SK-N-SH (cell line): ENCODE results near the gene MGAT4B. TPM values are rescaled to one million over a fixed set of nuclear protein-coding genes. Genes with fewer than 3 reads are reported as not detected.

Source experiments
- CTCF ChIA-PET: fragments of 300-600, 350-600 bp; formaldehyde crosslinking; extraction: SDS; loops from one replicate; lab custom pipeline; 2021; lab: Yijun Ruan, JAX
- POLR2A ChIA-PET: fragments of 350-600 bp; sonication (Branson Sonifier 250); formaldehyde crosslinking; extraction: SDS; loops from one replicate; lab custom pipeline; 2020; ENCODE audit warnings: antibody characterized with exemption, inconsistent platforms; lab: Yijun Ruan, JAX
- DNase-seq: peaks from one replicate; pipeline ENCODE4 v3.0.0; 2012
- H2AFZ ChIP-seq: fragments of 200-600 bp; sonication (generic); 2 replicates; pipeline ENCODE4 v1.8.1; 2016; ENCODE audit warnings: antibody characterized with exemption, mild to moderate bottlenecking, low read depth
- H3F3A ChIP-seq: fragments of 200-600 bp; sonication (generic); replicated peaks from 2 replicates; pipeline ENCODE3; 2016; ENCODE audit warnings: antibody characterized with exemption, mild to moderate bottlenecking; ENCODE audit not compliant: insufficient read depth
- H3K27ac ChIP-seq, 2 experiments: fragments of 200-500 bp in 1 of 2; fragments of 200-600 bp in 1 of 2; sonication (Bioruptor generic) in 1 of 2; sonication (generic), shearing (Covaris generic) in 1 of 2; 2 replicates each; pipeline versions ENCODE4 v1.5.1 to v1.6.1; 2014 to 2016; ENCODE audit warnings: low read depth in 2 of 2, inconsistent platforms in 1 of 2, low read length in 1 of 2, mild to moderate bottlenecking in 1 of 2, mixed read lengths in 1 of 2
- H3K27me3 ChIP-seq: fragments of 200-600 bp; sonication (generic), shearing (Covaris generic); 2 replicates; pipeline ENCODE4 v1.6.1; 2016; ENCODE audit warnings: mixed run types; ENCODE audit not compliant: insufficient read depth
- H3K36me3 ChIP-seq, 2 experiments: fragments of 200-500 bp in 1 of 2; fragments of 200-600 bp in 1 of 2; sonication (Bioruptor generic) in 1 of 2; sonication (generic) in 1 of 2; replicated peaks in 1 of 2; 2 replicates each; pipeline versions ENCODE3 to v1.5.1; 2014 to 2016; ENCODE audit warnings: low read length in 1 of 2, mild to moderate bottlenecking in 1 of 2; ENCODE audit not compliant: insufficient read depth in 2 of 2, control insufficient read depth in 1 of 2
- H3K4me1 ChIP-seq, 2 experiments: fragments of 200-500 bp in 1 of 2; fragments of 200-600 bp in 1 of 2; sonication (Bioruptor generic) in 1 of 2; sonication (generic), shearing (Covaris generic) in 1 of 2; 2 replicates each; pipeline versions ENCODE4 v1.5.1 to v1.6.1; 2014 to 2016; ENCODE audit warnings: low read depth in 1 of 2, low read length in 1 of 2, mixed run types in 1 of 2; ENCODE audit not compliant: insufficient read depth in 2 of 2, control insufficient read depth in 1 of 2
- H3K4me2 ChIP-seq: fragments of 200-600 bp; sonication (generic), shearing (Covaris generic); 2 replicates; pipeline ENCODE4 v1.6.1; 2017; ENCODE audit warnings: mixed run types
- H3K4me3 ChIP-seq, 2 experiments: fragments of 200-500 bp in 1 of 2; fragments of 200-600 bp in 1 of 2; sonication (Bioruptor generic) in 1 of 2; sonication (generic), shearing (Covaris generic) in 1 of 2; 2 replicates each; pipeline versions ENCODE4 v1.5.1 to v1.8.1; 2014 to 2016; ENCODE audit warnings: low read depth in 2 of 2, inconsistent platforms in 1 of 2, low read length in 1 of 2, mild to moderate bottlenecking in 1 of 2, mixed read lengths in 1 of 2, moderate library complexity in 1 of 2
- H3K79me2 ChIP-seq: fragments of 200-600 bp; sonication (generic); 2 replicates; pipeline ENCODE4 v1.8.1; 2017; ENCODE audit warnings: mild to moderate bottlenecking; ENCODE audit not compliant: insufficient read depth
- H3K9ac ChIP-seq: fragments of 200-600 bp; sonication (generic); 2 replicates; pipeline ENCODE4 v1.6.1; 2017; ENCODE audit warnings: mixed run types
- H3K9me2 ChIP-seq: fragments of 200-600 bp; sonication (generic); 2 replicates; pipeline ENCODE4 v1.6.1; 2017; ENCODE audit warnings: mixed run types
- H3K9me3 ChIP-seq: fragments of 200-600 bp; sonication (generic); 2 replicates; pipeline ENCODE4 v1.6.1; 2017; ENCODE audit warnings: mixed run types, mild to moderate bottlenecking, moderate library complexity
- H4K20me1 ChIP-seq: fragments of 200-600 bp; sonication (generic); 2 replicates; pipeline ENCODE4 v1.6.1; 2017; ENCODE audit warnings: mild to moderate bottlenecking, mixed run types; ENCODE audit not compliant: insufficient read depth
- CHD2 ChIP-seq: fragments of 150-350 bp; IDR thresholded peaks from 2 replicates; pipeline ENCODE4 v1.6.1; 2018; ENCODE audit warnings: low read length; ENCODE audit not compliant: partially characterized antibody
- FOSL2 ChIP-seq: IDR thresholded peaks from 2 replicates; pipeline ENCODE4 v1.4.0; 2012; ENCODE audit warnings: low read depth, mild to moderate bottlenecking, moderate library complexity, borderline replicate concordance
- GABPA ChIP-seq: IDR thresholded peaks from 2 replicates; pipeline ENCODE4 v1.4.0; 2012; ENCODE audit warnings: low read depth, mild to moderate bottlenecking
- GATA2 ChIP-seq: sonication (generic); formaldehyde crosslinking; IDR thresholded peaks from 2 replicates; pipeline ENCODE4 v1.5.0; 2020; ENCODE audit warnings: mild to moderate bottlenecking, missing genetic modification reagents
- MEF2A ChIP-seq: IDR thresholded peaks from 2 replicates; pipeline ENCODE4 v1.4.0; 2012; ENCODE audit warnings: low read depth, borderline replicate concordance
- MXI1 ChIP-seq: IDR thresholded peaks from 2 replicates; pipeline ENCODE4 v1.6.1; 2012; ENCODE audit warnings: mild to moderate bottlenecking, low read depth, low read length, improper control_type of control experiment
- NRF1 ChIP-seq: IDR thresholded peaks from 2 replicates; pipeline ENCODE4 v1.6.1; 2012; ENCODE audit warnings: low read depth, mild to moderate bottlenecking, low read length
- POLR2AphosphoS5 ChIP-seq: IDR thresholded peaks from 2 replicates; pipeline ENCODE4 v1.6.1; 2012; ENCODE audit warnings: low read depth, low read length
- RAD21 ChIP-seq: IDR thresholded peaks from 2 replicates; pipeline ENCODE4 v1.6.1; 2012; ENCODE audit warnings: mild to moderate bottlenecking, low read length
- RCOR1 ChIP-seq: fragments of 150-350 bp; IDR thresholded peaks from 2 replicates; pipeline ENCODE4 v1.6.1; 2017; ENCODE audit warnings: antibody characterized with exemption, low read length
- RFX5 ChIP-seq: IDR thresholded peaks from 2 replicates; pipeline ENCODE4 v1.6.1; 2012; ENCODE audit warnings: mild to moderate bottlenecking, improper control_type of control experiment, low read length
- RXRA ChIP-seq: IDR thresholded peaks from 2 replicates; pipeline ENCODE4 v1.4.0; 2012; ENCODE audit warnings: low read depth, mild to moderate bottlenecking, borderline replicate concordance
- TAF1 ChIP-seq: IDR thresholded peaks from 2 replicates; pipeline ENCODE4 v1.6.1; 2012; ENCODE audit warnings: low read depth, mild to moderate bottlenecking, low read length, moderate library complexity, borderline replicate concordance
- TCF12 ChIP-seq: IDR thresholded peaks from 2 replicates; pipeline ENCODE4 v1.4.0; 2012
- TEAD4 ChIP-seq: IDR thresholded peaks from 2 replicates; pipeline ENCODE4 v1.4.0; 2012; ENCODE audit warnings: mild to moderate bottlenecking, borderline replicate concordance; ENCODE audit not compliant: insufficient read depth
- WGBS: methylation state at CpG from one replicate; pipeline ENCODE4 v1.1.6; 2017; ENCODE audit warnings: low lambda C conversion rate; 5-methylcytosine and 5-hydroxymethylcytosine counted together
- polyA plus RNA-seq, 3 experiments: library from polyadenylated mRNA; depleted of rRNA; stranded (reverse); fragments of >200 nt; gene quantifications; 2 replicates each; pipeline ENCODE4 v1.2.3, GENCODE V29; 2012
- TF ChIP-seq, protein P1 (sequence below): IDR thresholded peaks from 2 replicates; pipeline ENCODE4 v1.4.0; 2012; ENCODE audit warnings: low read depth
- TF ChIP-seq, protein P2 (sequence below): fragments of 150-350 bp; IDR thresholded peaks from 2 replicates; pipeline ENCODE4 v1.6.1; 2016; ENCODE audit warnings: mild to moderate bottlenecking, low read depth, low read length
- TF ChIP-seq, protein P3 (sequence below): IDR thresholded peaks from 2 replicates; pipeline ENCODE4 v1.6.1; 2012; ENCODE audit warnings: mild to moderate bottlenecking, low read depth, low read length, moderate library complexity
- TF ChIP-seq, protein P4 (sequence below): fragments of 150-350 bp; IDR thresholded peaks from 2 replicates; pipeline ENCODE4 v1.6.1; 2017; ENCODE audit warnings: antibody characterized with exemption, low read length, low read depth, borderline replicate concordance
- TF ChIP-seq, protein P5 (sequence below): fragments of 200-600 bp; sonication (generic); IDR thresholded peaks from 2 replicates; pipeline ENCODE4 v1.6.1; 2017; ENCODE audit warnings: antibody characterized with exemption, mild to moderate bottlenecking, moderate library complexity

The MGAT4B gene
- polyA plus RNA-seq, 1 of the 3 experiments (the other 2 are of a cell fraction): 190 TPM

DNA sequence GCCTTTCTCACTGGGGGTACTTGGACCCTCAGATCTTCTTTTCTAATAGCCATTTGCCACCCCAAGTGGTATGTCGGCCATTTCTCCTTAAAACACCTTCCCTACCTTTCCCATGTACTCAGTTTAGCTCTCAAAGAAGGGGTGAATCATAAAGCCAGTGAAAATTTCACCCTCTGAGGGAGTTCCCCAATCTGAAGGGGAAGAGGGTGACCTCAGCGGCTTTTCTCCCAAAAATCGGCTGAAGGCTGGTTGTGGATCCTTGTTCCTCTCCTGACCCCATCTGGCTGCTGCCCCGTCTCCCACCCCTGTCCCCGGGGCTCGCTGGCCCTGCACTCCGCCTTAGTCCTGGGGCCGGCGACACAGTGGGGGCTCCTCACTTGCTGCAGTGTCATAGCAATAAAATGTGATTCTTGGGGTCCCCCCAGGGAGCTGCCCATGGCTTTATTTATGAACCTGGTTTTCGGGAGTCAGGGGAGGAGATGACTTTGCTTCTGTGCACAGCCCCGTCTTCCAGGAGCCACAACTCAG is 30.2 kb downstream of the MGAT4B start:
- H3K4me2 ChIP-seq: no peak overlapping the region
- H3K4me3 ChIP-seq: no peak overlapping the region
- H3K27me3 ChIP-seq: no peaks in the 10 kb centered on the region
- POLR2A ChIA-PET: no interaction called here
- no peaks in the 10 kb centered on the region for H3K9me3 ChIP-seq
- H3K9me2 ChIP-seq: no peaks in the 10 kb centered on the region
- H2AFZ ChIP-seq: no peak overlapping the region
- peaks cover 7% of the 10 kb centered on the region for H3K79me2 ChIP-seq
- H3F3A ChIP-seq: no peaks in the 10 kb centered on the region
- 89% methylated on average over 11 of the region's 11 CpGs for WGBS
- no peak for TF ChIP-seq RXRA
- TF ChIP-seq RCOR1: no peak
- no peak for TF ChIP-seq GATA2
- TF ChIP-seq, protein P1, sequence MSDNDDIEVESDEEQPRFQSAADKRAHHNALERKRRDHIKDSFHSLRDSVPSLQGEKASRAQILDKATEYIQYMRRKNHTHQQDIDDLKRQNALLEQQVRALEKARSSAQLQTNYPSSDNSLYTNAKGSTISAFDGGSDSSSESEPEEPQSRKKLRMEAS: no peak
- TF ChIP-seq, protein P2, sequence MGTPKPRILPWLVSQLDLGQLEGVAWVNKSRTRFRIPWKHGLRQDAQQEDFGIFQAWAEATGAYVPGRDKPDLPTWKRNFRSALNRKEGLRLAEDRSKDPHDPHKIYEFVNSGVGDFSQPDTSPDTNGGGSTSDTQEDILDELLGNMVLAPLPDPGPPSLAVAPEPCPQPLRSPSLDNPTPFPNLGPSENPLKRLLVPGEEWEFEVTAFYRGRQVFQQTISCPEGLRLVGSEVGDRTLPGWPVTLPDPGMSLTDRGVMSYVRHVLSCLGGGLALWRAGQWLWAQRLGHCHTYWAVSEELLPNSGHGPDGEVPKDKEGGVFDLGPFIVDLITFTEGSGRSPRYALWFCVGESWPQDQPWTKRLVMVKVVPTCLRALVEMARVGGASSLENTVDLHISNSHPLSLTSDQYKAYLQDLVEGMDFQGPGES: no peak
- TF ChIP-seq FOSL2: no peak
- TF ChIP-seq MEF2A: no peak
- TF ChIP-seq CHD2: no peak
- no peak for TF ChIP-seq RAD21
- TF ChIP-seq, protein P3, sequence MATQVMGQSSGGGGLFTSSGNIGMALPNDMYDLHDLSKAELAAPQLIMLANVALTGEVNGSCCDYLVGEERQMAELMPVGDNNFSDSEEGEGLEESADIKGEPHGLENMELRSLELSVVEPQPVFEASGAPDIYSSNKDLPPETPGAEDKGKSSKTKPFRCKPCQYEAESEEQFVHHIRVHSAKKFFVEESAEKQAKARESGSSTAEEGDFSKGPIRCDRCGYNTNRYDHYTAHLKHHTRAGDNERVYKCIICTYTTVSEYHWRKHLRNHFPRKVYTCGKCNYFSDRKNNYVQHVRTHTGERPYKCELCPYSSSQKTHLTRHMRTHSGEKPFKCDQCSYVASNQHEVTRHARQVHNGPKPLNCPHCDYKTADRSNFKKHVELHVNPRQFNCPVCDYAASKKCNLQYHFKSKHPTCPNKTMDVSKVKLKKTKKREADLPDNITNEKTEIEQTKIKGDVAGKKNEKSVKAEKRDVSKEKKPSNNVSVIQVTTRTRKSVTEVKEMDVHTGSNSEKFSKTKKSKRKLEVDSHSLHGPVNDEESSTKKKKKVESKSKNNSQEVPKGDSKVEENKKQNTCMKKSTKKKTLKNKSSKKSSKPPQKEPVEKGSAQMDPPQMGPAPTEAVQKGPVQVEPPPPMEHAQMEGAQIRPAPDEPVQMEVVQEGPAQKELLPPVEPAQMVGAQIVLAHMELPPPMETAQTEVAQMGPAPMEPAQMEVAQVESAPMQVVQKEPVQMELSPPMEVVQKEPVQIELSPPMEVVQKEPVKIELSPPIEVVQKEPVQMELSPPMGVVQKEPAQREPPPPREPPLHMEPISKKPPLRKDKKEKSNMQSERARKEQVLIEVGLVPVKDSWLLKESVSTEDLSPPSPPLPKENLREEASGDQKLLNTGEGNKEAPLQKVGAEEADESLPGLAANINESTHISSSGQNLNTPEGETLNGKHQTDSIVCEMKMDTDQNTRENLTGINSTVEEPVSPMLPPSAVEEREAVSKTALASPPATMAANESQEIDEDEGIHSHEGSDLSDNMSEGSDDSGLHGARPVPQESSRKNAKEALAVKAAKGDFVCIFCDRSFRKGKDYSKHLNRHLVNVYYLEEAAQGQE: no peak
- no peak for TF ChIP-seq TEAD4
- no peak for TF ChIP-seq POLR2AphosphoS5
- TF ChIP-seq GABPA: no peak
- no peak for TF ChIP-seq TAF1
- TF ChIP-seq TCF12: no peak
- TF ChIP-seq, protein P4, sequence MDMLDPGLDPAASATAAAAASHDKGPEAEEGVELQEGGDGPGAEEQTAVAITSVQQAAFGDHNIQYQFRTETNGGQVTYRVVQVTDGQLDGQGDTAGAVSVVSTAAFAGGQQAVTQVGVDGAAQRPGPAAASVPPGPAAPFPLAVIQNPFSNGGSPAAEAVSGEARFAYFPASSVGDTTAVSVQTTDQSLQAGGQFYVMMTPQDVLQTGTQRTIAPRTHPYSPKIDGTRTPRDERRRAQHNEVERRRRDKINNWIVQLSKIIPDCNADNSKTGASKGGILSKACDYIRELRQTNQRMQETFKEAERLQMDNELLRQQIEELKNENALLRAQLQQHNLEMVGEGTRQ: no peak
- no peak for TF ChIP-seq NRF1
- TF ChIP-seq MXI1: no peak
- TF ChIP-seq, protein P5, sequence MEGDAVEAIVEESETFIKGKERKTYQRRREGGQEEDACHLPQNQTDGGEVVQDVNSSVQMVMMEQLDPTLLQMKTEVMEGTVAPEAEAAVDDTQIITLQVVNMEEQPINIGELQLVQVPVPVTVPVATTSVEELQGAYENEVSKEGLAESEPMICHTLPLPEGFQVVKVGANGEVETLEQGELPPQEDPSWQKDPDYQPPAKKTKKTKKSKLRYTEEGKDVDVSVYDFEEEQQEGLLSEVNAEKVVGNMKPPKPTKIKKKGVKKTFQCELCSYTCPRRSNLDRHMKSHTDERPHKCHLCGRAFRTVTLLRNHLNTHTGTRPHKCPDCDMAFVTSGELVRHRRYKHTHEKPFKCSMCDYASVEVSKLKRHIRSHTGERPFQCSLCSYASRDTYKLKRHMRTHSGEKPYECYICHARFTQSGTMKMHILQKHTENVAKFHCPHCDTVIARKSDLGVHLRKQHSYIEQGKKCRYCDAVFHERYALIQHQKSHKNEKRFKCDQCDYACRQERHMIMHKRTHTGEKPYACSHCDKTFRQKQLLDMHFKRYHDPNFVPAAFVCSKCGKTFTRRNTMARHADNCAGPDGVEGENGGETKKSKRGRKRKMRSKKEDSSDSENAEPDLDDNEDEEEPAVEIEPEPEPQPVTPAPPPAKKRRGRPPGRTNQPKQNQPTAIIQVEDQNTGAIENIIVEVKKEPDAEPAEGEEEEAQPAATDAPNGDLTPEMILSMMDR: no peak
- no peak for TF ChIP-seq RFX5
- H4K20me1 ChIP-seq: no peaks in the 10 kb centered on the region
- no peak overlapping the region for H3K9ac ChIP-seq
- H3K27ac ChIP-seq: no peak overlapping the region
- H3K4me1 ChIP-seq: no peaks in the 10 kb centered on the region
- CTCF ChIA-PET: interaction anchor here (1.7 to 3.4 kb wide), 2 partner anchors 13 to 20 kb away, joined by 4 to 20 read pairs; no protein-coding TSS in a partner anchor
- DNase-seq: no peak
- H3K36me3 ChIP-seq: peaks cover 25 to 72% of the 10 kb centered on the region in 2 experiments
